ENCODE data around the gene SLC25A42.

Gene SLC25A42

DNA sequence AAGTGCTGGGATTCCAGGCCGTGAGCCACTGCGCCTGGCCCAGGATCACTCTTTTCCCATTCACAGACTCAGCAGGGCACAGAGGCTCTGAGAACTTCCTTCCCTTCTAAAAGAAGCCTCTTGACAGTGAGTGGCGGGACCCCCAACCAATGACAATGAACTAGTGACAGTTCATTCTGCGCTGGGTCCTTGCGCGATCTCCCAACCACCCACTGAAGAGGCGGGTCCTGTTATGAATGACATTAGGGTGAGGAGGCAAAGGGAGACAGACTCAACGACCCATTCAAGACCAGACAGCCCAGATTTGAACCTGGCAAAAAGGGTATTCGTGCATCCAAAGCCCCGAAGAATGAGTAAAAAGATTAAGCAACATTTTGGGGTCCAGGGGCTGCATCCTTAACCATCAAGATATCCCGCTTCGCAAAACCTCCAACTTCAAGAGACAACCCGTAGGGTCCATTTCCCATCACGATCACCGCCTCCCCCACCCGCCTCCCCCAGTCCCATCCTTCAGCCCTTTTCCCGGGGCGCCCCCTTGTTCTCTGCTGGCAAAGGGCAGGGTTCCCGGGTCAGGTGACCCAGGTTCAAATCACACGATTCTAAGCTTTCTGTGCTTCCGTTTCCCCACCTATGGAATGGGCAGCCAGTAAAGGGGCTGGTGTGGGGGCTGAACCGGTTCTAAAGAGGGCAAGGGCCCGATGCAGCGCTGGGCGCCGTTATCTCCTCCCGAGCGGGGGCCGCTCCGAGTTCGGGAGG lies 31.2 kb upstream of the SLC25A42 start:
- peak overlapping the region; percentile 87 for H3K27ac ChIP-seq (ENCODE audit: low read depth, low read length, severe bottlenecking)
- H3K36me3 ChIP-seq (ENCODE audit: control insufficient read depth, insufficient read depth, low read length) = peaks cover 63% of the 10 kb centered on the region
- peaks cover 13% of the 10 kb centered on the region for H3K9me3 ChIP-seq (ENCODE audit: control insufficient read depth, low read length)
- WGBS, 2 experiments (ENCODE audit: insufficient coverage in 2 of 2) = 1 to 2% methylated on average over 18 to 21 of the region's 31 CpGs
- peak overlapping the region; percentile 97 for H3K4me3 ChIP-seq (ENCODE audit: extremely low read depth, insufficient read depth, low read length, poor library complexity, severe bottlenecking)
- H3K4me1 ChIP-seq (ENCODE audit: control insufficient read depth, insufficient read depth, low read length, poor library complexity, severe bottlenecking) = peaks cover 8% of the 10 kb centered on the region

DNA sequence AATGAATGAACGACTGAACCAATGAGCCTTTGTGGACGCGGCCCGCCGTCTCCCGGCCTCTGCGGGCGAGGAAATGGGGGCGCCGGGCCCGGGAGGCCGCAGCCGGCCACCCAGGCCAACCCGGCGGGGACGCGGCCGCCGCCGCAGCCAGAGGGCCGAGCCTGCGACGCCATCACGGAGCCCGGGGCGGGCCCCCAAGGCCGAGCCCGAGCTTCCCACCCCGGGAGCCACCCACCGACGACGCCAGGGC lies 30.7 kb upstream of the SLC25A42 start:
- peaks cover 8% of the 10 kb centered on the region for H3K4me1 ChIP-seq (ENCODE audit: control insufficient read depth, insufficient read depth, low read length, poor library complexity, severe bottlenecking)
- peak overlapping the region; percentile 97 for H3K4me3 ChIP-seq (ENCODE audit: extremely low read depth, insufficient read depth, low read length, poor library complexity, severe bottlenecking)
- peak overlapping the region; percentile 87 for H3K27ac ChIP-seq (ENCODE audit: low read depth, low read length, severe bottlenecking)
- H3K36me3 ChIP-seq (ENCODE audit: control insufficient read depth, insufficient read depth, low read length) = peaks cover 63% of the 10 kb centered on the region
- H3K9me3 ChIP-seq (ENCODE audit: control insufficient read depth, low read length) = peaks cover 17% of the 10 kb centered on the region
- 0% methylated on average over 31 to 32 of the region's 32 CpGs for WGBS, 2 experiments (ENCODE audit: insufficient coverage in 2 of 2)

DNA sequence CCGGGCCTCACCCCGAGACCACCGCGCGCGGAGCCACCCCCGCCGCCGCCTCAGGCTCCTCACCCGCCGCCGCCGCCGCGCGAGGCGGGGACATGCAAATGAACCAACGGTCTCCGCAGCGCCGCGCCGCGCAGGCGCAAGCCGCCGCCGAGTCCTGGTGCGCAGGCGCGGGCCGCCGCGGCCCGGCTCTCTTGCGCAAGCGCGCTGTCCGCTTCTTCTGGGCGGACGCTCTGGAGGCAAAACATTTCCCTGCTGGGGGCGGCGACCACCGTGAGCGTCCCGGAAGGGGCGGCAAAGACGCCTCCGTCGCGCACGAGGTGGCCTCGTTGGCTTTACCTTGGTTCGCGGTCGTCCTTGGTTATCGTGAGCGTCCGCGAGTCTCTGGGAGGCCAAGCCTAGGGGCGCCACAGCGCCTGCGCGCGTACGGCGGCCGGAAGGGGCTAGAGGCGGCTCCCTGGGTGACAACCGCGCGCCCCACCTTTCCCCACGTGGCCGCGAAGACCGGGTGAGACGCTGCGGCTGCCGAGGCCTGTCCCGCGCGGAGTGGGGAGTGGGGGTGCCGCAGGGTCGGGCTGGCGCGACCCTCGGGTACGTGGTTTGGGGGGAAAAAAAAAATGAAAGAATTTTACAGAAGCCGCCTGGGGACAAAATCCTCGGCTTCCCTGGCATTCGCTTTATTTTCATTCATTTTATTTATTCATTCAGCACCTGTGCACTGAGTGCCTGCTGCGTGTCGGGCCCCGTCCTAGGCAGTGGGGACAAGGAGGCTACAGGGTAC lies 30.2 kb upstream of the SLC25A42 start, which contains the start of the genes ARMC6 and SUGP2:
Gene ARMC6 (plus strand): TSS at position 178 of the 778 bp plus-strand sequence. CDS start 607 bp downstream, outside the sequence.
Gene SUGP2 (minus strand): TSS at position 92 of the 778 bp plus-strand sequence. CDS start 2,446 bp downstream, outside the sequence.
- peaks cover 63% of the 10 kb centered on the region for H3K36me3 ChIP-seq (ENCODE audit: control insufficient read depth, insufficient read depth, low read length)
- WGBS, 2 experiments (ENCODE audit: insufficient coverage in 2 of 2) = 0% methylated on average over 73 to 80 of the region's 94 CpGs

DNA sequence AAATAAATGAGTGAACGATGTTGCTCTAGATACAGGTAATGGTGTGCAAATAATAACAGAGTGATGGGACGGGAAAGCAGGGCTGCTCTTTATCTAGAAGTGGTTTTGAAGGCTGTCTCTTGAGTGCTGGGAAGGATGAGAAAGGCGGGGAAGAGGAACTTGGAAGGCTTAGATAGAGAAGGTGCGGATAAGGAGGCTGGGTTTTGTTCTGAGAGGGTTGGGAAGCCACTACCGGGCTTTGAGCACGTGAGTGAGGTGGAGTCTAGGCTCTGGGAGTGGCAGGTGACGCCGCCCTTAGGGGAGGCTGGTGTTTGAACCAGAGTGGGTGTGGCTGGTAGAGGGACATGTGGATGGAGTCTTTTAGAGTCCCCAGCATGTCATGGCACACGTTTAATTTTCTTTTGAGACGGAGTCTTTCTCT lies 29.6 kb upstream of the SLC25A42 start:
- peaks cover 62% of the 10 kb centered on the region for H3K36me3 ChIP-seq (ENCODE audit: control insufficient read depth, insufficient read depth, low read length)
- peak overlapping the region; percentile 87 for H3K27ac ChIP-seq (ENCODE audit: low read depth, low read length, severe bottlenecking)

More for the DNA sequence above, 30.2 kb upstream of the SLC25A42 start, which contains the start of the genes ARMC6 and SUGP2:
- H3K27ac ChIP-seq (ENCODE audit: low read depth, low read length, severe bottlenecking) = peak within 1 kb of the TSS; percentile 87
- peaks cover 8% of the 10 kb centered on the region for H3K4me1 ChIP-seq (ENCODE audit: control insufficient read depth, insufficient read depth, low read length, poor library complexity, severe bottlenecking)
- H3K9me3 ChIP-seq (ENCODE audit: control insufficient read depth, low read length) = peaks cover 17% of the 10 kb centered on the region
- peak within 1 kb of the TSS; percentile 97 for H3K4me3 ChIP-seq (ENCODE audit: extremely low read depth, insufficient read depth, low read length, poor library complexity, severe bottlenecking)

DNA sequence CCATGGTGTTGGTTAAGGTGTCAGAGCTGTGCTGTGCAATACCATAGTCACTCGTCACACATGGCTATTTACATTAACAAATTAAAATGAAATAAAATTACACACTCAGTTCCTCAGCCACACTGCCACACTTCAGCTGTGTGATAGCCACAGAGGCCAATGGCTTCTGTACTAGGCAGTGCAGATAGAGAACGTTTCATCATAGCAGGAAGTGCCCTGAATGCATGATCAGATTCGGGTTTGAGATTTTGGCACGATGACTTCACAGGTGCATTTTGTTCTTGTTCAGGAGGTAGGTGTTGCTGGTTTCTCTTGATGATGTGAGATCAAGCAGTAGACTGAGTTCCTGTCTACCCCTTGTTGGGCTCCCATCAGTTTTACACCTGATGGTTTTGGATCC lies 23.9 kb upstream of the SLC25A42 start:
- Histone ChIP-seq H3K36me3 (ENCODE audit: control insufficient read depth, insufficient read depth, low read length) (peaks cover 78% of the 10 kb centered on the region), H3K9me3 (ENCODE audit: control insufficient read depth, low read length) (peaks cover 17% of the 10 kb centered on the region), H3K4me1 (ENCODE audit: control insufficient read depth, insufficient read depth, low read length, poor library complexity, severe bottlenecking) (peaks cover 4% of the 10 kb centered on the region), H3K4me3 (ENCODE audit: extremely low read depth, insufficient read depth, low read length, poor library complexity, severe bottlenecking) (no peak overlapping the region), H3K27ac (ENCODE audit: low read depth, low read length, severe bottlenecking) (no peak overlapping the region)
- 90 to 100% methylated on average over 2 to 3 of the region's 4 CpGs for WGBS, 2 experiments (ENCODE audit: insufficient coverage in 2 of 2)

More for the DNA sequence above, 29.6 kb upstream of the SLC25A42 start:
- Histone ChIP-seq H3K9me3 (ENCODE audit: control insufficient read depth, low read length) (peaks cover 17% of the 10 kb centered on the region), H3K4me3 (ENCODE audit: extremely low read depth, insufficient read depth, low read length, poor library complexity, severe bottlenecking) (peak overlapping the region; percentile 97), H3K4me1 (ENCODE audit: control insufficient read depth, insufficient read depth, low read length, poor library complexity, severe bottlenecking) (peaks cover 8% of the 10 kb centered on the region)
- WGBS, 2 experiments (ENCODE audit: insufficient coverage in 2 of 2) = 9 to 12% methylated on average over 9 to 10 of the region's 10 CpGs

DNA sequence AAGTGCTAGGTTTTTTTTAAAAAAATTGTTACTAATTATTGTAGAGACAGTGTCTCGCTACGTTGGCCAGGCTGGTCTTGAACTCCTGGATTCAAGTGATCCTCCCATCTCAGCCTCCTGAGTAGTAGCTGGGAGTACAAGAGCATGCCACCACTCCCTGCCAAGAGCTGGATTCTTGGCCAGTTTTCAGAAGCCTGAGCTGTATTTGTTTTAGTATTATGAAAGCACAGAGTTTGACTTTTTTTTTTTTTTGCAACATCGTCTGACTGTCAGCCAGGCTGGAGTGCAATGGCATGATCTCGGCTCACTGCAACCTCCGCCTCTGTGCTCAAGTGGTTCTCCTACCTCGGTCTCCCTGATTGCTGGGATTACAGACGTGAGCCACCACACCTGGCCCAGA lies 23.4 kb upstream of the SLC25A42 start:
- Histone ChIP-seq H3K27ac (ENCODE audit: low read depth, low read length, severe bottlenecking) (no peak overlapping the region), H3K4me1 (ENCODE audit: control insufficient read depth, insufficient read depth, low read length, poor library complexity, severe bottlenecking) (peaks cover under 1% of the 10 kb centered on the region), H3K36me3 (ENCODE audit: control insufficient read depth, insufficient read depth, low read length) (peaks cover 79% of the 10 kb centered on the region), H3K9me3 (ENCODE audit: control insufficient read depth, low read length) (peaks cover 17% of the 10 kb centered on the region), H3K4me3 (ENCODE audit: extremely low read depth, insufficient read depth, low read length, poor library complexity, severe bottlenecking) (no peak overlapping the region)
- 97 to 100% methylated on average over 4 of the region's 7 CpGs for WGBS, 2 experiments (ENCODE audit: insufficient coverage in 2 of 2)

DNA sequence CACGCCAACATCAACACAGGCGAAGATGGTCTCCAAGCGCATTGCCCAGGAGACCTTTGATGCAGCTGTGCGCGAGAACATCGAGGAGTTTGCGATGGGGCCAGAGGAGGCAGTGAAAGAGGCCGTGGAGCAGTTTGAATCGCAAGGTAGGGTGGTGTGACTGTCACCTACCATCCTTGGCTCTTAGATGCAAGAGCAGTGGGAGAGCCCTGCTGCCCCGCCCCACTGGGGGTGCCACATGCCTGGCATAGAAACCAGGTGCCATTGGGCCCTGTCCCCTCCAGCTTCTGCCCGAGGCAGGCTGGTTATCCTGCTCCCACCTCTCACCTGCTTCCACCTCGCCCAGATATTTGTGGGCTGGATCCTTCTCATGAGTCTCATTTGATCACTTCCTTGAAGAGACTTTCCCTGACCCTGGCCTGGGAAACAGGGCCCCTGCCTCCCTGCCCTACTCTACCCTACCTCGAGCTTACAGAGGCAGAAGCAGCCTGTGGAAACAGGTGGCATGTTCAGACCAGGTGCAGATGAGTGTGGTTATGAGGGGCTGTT lies 21.0 kb upstream of the SLC25A42 start:
- H3K27ac ChIP-seq (ENCODE audit: low read depth, low read length, severe bottlenecking) = no peak overlapping the region
- 93% methylated on average over 12 of the region's 13 CpGs for WGBS, 2 experiments (ENCODE audit: insufficient coverage in 2 of 2)
- H3K36me3 ChIP-seq (ENCODE audit: control insufficient read depth, insufficient read depth, low read length) = peaks cover 79% of the 10 kb centered on the region
- no peaks in the 10 kb centered on the region for H3K4me1 ChIP-seq (ENCODE audit: control insufficient read depth, insufficient read depth, low read length, poor library complexity, severe bottlenecking)
- H3K9me3 ChIP-seq (ENCODE audit: control insufficient read depth, low read length) = peaks cover 1% of the 10 kb centered on the region
- H3K4me3 ChIP-seq (ENCODE audit: extremely low read depth, insufficient read depth, low read length, poor library complexity, severe bottlenecking) = no peak overlapping the region

DNA sequence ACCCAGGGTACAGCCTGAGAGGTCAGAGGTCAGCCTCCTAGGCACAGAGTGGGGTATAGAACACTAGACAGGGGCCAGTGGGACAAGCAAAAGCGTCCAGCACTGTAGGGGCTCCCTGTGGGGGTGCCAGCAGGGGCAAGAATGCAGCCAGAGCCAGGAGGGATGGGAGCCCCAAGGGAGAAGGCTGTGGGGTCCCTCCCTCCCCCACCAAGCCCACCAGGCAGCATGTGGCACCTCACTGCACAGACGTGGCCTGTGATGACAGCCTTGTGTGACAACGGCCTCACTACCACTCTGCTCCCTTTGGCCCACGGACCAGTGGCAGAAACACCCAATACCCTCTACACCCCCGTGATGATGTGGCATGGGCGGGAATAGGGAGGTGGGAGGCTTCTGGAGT lies 20.3 kb upstream of the SLC25A42 start:
- Histone ChIP-seq H3K27ac (ENCODE audit: low read depth, low read length, severe bottlenecking) (no peak overlapping the region), H3K4me3 (ENCODE audit: extremely low read depth, insufficient read depth, low read length, poor library complexity, severe bottlenecking) (no peak overlapping the region), H3K4me1 (ENCODE audit: control insufficient read depth, insufficient read depth, low read length, poor library complexity, severe bottlenecking) (no peaks in the 10 kb centered on the region), H3K36me3 (ENCODE audit: control insufficient read depth, insufficient read depth, low read length) (peaks cover 75% of the 10 kb centered on the region), H3K9me3 (ENCODE audit: control insufficient read depth, low read length) (no peaks in the 10 kb centered on the region)
- WGBS, 2 experiments (ENCODE audit: insufficient coverage in 2 of 2) = 100% methylated on average over 1 of the region's 6 CpGs

DNA sequence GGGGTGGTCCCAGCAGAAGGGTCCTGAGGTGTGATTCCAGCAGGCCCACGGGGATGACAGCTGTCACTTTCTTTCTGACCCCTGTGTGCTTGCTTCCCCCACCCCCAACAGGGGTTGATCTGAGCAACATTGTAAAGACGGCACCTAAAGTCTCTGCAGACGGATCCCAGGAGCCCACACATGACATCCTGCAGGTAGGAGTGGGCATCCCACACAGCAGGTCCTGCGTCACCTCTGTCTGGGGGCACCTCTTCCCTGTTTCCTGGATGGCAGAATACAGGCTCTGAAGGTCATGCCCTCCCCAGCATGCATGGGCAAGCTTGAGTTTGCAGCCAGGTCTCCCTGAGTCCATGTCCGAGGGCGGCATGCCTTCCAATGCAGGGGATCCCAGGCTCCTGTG lies 19.9 kb upstream of the SLC25A42 start:
- H3K27ac ChIP-seq (ENCODE audit: low read depth, low read length, severe bottlenecking) = no peak overlapping the region
- peaks cover 75% of the 10 kb centered on the region for H3K36me3 ChIP-seq (ENCODE audit: control insufficient read depth, insufficient read depth, low read length)
- 99% methylated on average over 6 of the region's 6 CpGs for WGBS, 2 experiments (ENCODE audit: insufficient coverage in 2 of 2)

DNA sequence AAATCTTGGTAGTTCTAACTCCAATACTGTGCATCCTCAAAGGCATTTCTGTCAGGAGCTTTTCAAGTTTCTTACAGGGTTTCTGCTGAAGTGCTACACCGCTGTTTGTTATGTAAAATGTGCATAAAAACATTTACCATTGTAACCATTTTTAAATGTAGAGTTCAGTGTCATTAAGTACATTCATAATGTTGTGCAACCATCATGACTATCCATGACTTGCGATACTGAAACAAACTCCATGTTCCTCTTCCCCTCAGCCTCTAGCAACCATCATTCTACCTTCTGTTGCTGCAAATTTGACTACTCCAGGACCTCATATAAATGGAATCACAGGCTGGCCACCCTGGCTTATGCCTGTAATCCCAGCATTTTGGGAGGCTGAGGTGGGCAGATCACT lies 14.4 kb upstream of the SLC25A42 start:
- WGBS, 2 experiments (ENCODE audit: insufficient coverage in 2 of 2) = 100% methylated on average over 1 of the region's 2 CpGs; no CpG with 5 or more reads in 1 of the 2 experiments
- H3K4me1 ChIP-seq (ENCODE audit: control insufficient read depth, insufficient read depth, low read length, poor library complexity, severe bottlenecking) = no peaks in the 10 kb centered on the region
- H3K27ac ChIP-seq (ENCODE audit: low read depth, low read length, severe bottlenecking) = no peak overlapping the region
- no peak overlapping the region for H3K4me3 ChIP-seq (ENCODE audit: extremely low read depth, insufficient read depth, low read length, poor library complexity, severe bottlenecking)
- peaks cover 79% of the 10 kb centered on the region for H3K36me3 ChIP-seq (ENCODE audit: control insufficient read depth, insufficient read depth, low read length)
- no peaks in the 10 kb centered on the region for H3K9me3 ChIP-seq (ENCODE audit: control insufficient read depth, low read length)

More for the DNA sequence above, 19.9 kb upstream of the SLC25A42 start:
- Histone ChIP-seq H3K4me3 (ENCODE audit: extremely low read depth, insufficient read depth, low read length, poor library complexity, severe bottlenecking) (no peak overlapping the region), H3K4me1 (ENCODE audit: control insufficient read depth, insufficient read depth, low read length, poor library complexity, severe bottlenecking) (no peaks in the 10 kb centered on the region), H3K9me3 (ENCODE audit: control insufficient read depth, low read length) (no peaks in the 10 kb centered on the region)
